T-helper 2 cell treated with Interferon-gamma antibody and Interleukin-4, amounts not matched to agents 5 μg/mL and 100 μg/mL, for 36 hours (primary cell): Measurements from ENCODE around the gene PCDHA9.

ENCODE experiments used
- DNase-seq: peaks from one replicate; pipeline ENCODE4 v3.0.0; 2021; ENCODE audit warnings: low spot score
- H3K27ac Mint-ChIP-seq: one replicate; pipeline ENCODE4 v1.8.0; 2021; ENCODE audit warnings: mild to moderate bottlenecking, mixed read lengths
- H3K27me3 Mint-ChIP-seq: one replicate; pipeline ENCODE4 v1.8.0; 2021; ENCODE audit warnings: low read depth, mixed read lengths
- H3K36me3 Mint-ChIP-seq: one replicate; pipeline ENCODE4 v1.8.0; 2021; ENCODE audit warnings: low read depth, mixed read lengths
- H3K4me1 Mint-ChIP-seq: one replicate; pipeline ENCODE4 v1.8.0; 2021; ENCODE audit warnings: low read depth, mixed read lengths
- H3K4me3 Mint-ChIP-seq: one replicate; pipeline ENCODE4 v1.8.0; 2022; ENCODE audit warnings: mild to moderate bottlenecking, moderate library complexity, mixed read lengths
- H3K9me3 Mint-ChIP-seq: one replicate; pipeline ENCODE4 v1.8.0; 2021; ENCODE audit warnings: mixed read lengths

The PCDHA9 gene

DNA sequence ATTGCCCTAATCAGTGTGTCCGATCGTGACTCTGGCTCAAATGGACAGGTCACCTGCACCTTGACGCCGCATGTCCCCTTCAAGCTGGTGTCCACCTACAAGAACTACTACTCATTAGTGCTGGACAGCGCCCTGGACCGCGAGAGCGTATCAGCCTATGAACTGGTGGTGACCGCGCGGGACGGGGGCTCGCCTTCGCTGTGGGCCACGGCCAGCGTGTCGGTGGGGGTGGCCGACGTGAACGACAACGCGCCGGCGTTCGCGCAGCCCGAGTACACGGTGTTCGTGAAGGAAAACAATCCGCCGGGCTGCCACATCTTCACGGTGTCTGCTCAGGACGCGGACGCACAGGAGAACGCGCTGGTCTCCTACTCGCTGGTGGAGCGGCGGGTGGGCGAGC is 35.2 kb downstream of the PCDHA9 start:
- Mint-ChIP-seq H3K4me1 (no peaks in the 10 kb centered on the region), H3K4me3 (no peak overlapping the region), H3K27ac (no peak overlapping the region), H3K27me3 (no peaks in the 10 kb centered on the region), H3K9me3 (peaks cover 45% of the 10 kb centered on the region), H3K36me3 (peaks cover 1% of the 10 kb centered on the region)
- no peak for DNase-seq

GRCh38 chr5:140883927-140884697 is 35.9 kb downstream of the PCDHA9 start:
- Mint-ChIP-seq H3K4me1 (no peaks in the 10 kb centered on the region), H3K36me3 (peaks cover 1% of the 10 kb centered on the region), H3K4me3 (no peak overlapping the region), H3K27ac (no peak overlapping the region), H3K9me3 (peaks cover 40% of the 10 kb centered on the region), H3K27me3 (no peaks in the 10 kb centered on the region)
- no peak for DNase-seq
